Keratinocyte (primary cell): ENCODE measurements around the gene ZCWPW2. TPM values are rescaled to one million over a fixed set of nuclear protein-coding genes. Genes with fewer than 3 reads are reported as not detected.

Experiments
- DNase-seq: peaks from one replicate; pipeline ENCODE4 v3.0.0-alpha.2; 2011; ENCODE audit warnings: low read depth, missing footprints, low spot score
- FAIRE-seq: peaks from 2 replicates; lab custom pipeline; 2011; peaks lifted over from hg19 to GRCh38; lab: Jason Lieb, UNC
- H2AFZ ChIP-seq: 2 replicates; pipeline ENCODE4 v1.6.0; 2012; ENCODE audit warnings: low read length, control low read depth, inconsistent platforms; ENCODE audit not compliant: control insufficient read depth
- H3K27ac ChIP-seq: 2 replicates; pipeline ENCODE4 v1.5.1; 2011; ENCODE audit warnings: low read length; ENCODE audit not compliant: control insufficient read depth, insufficient read depth
- H3K27me3 ChIP-seq: 3 replicates; pipeline ENCODE4 v1.6.0; 2011; ENCODE audit warnings: low read length; ENCODE audit not compliant: control insufficient read depth, insufficient read depth; ENCODE audit errors: extremely low read depth
- H3K36me3 ChIP-seq, 2 experiments: 2 replicates in 1 of 2; 3 replicates in 1 of 2; pipeline ENCODE4 v1.5.1; 2011; ENCODE audit warnings: low read length in 2 of 2, mild to moderate bottlenecking in 1 of 2; ENCODE audit not compliant: control insufficient read depth in 2 of 2, insufficient read depth in 2 of 2; ENCODE audit errors: extremely low read depth in 1 of 2
- H3K4me1 ChIP-seq: 3 replicates; pipeline ENCODE4 v1.5.1; 2011; ENCODE audit warnings: low read length; ENCODE audit not compliant: control insufficient read depth, insufficient read depth; ENCODE audit errors: extremely low read depth
- H3K4me2 ChIP-seq: 3 replicates; pipeline ENCODE4 v1.6.0; 2011; ENCODE audit warnings: low read depth, low read length; ENCODE audit not compliant: control insufficient read depth, insufficient read depth; ENCODE audit errors: extremely low read depth
- H3K4me3 ChIP-seq, 3 experiments: fragments of 200-600 bp in 1 of 3; sonication (generic) in 1 of 3; 2 replicates in 2 of 3; 3 replicates in 1 of 3; pipeline ENCODE4 v1.5.1; 2011 to 2016; ENCODE audit warnings: low read length in 3 of 3, mild to moderate bottlenecking in 3 of 3, control low read depth in 2 of 3, inconsistent platforms in 1 of 3, low read depth in 1 of 3, mixed read lengths in 1 of 3, mixed run types in 1 of 3, moderate library complexity in 1 of 3; ENCODE audit not compliant: control insufficient read depth in 2 of 3, insufficient read depth in 2 of 3; ENCODE audit errors: extremely low read depth in 1 of 3
- H3K79me2 ChIP-seq: 2 replicates; pipeline ENCODE4 v1.6.0; 2012; ENCODE audit warnings: low read length; ENCODE audit not compliant: control insufficient read depth, insufficient read depth
- H3K9ac ChIP-seq: 3 replicates; pipeline ENCODE4 v1.6.0; 2011; ENCODE audit warnings: low read length; ENCODE audit not compliant: control insufficient read depth, insufficient read depth; ENCODE audit errors: extremely low read depth
- H3K9me1 ChIP-seq: 3 replicates; pipeline ENCODE4 v1.6.0; 2011; ENCODE audit warnings: low read length; ENCODE audit not compliant: control insufficient read depth, insufficient read depth; ENCODE audit errors: extremely low read depth
- H3K9me3 ChIP-seq: 2 replicates; pipeline ENCODE4 v1.5.1; 2012; ENCODE audit warnings: low read depth, low read length; ENCODE audit not compliant: control insufficient read depth
- H4K20me1 ChIP-seq: 3 replicates; pipeline ENCODE4 v1.6.0; 2011; ENCODE audit warnings: low read length; ENCODE audit not compliant: control insufficient read depth, insufficient read depth; ENCODE audit errors: extremely low read depth
- EZH2 ChIP-seq: IDR thresholded peaks from one replicate; pipeline ENCODE4 v1.6.1; 2012; ENCODE audit warnings: inconsistent platforms, mild to moderate bottlenecking, low read length, moderate library complexity
- dilution Hi-C: fragments of 300-500 bp; cut with MboI; formaldehyde crosslinking; loops from one replicate; pipeline ENCODE4 v1.7.0; 2020; ENCODE audit warnings: low sequenced_read_pairs; ENCODE audit not compliant: extremely low pct_ligation_motif_present
- polyA plus RNA-seq, 5 experiments: library from polyadenylated mRNA; depleted of rRNA in 3 of 5; stranded (reverse) in 3 of 5; stranded (forward) in 1 of 5; unstranded in 1 of 5; fragments of >200 nt; gene quantifications; 1 replicate in 1 of 5; 2 replicates in 3 of 5; 3 replicates in 1 of 5; pipeline versions ENCODE4 v1.2.1 to v1.2.3, GENCODE V29; 2011 to 2012; ENCODE audit warnings: missing spikeins in 2 of 5, low read depth in 1 of 5, low replicate concordance in 1 of 5
- TF ChIP-seq, protein P1 (sequence below), 3 experiments: IDR thresholded peaks in 1 of 3; conservative IDR thresholded peaks in 1 of 3; optimal IDR thresholded peaks in 1 of 3; 2 replicates in 2 of 3; 3 replicates in 1 of 3; pipeline versions ENCODE3 to v1.5.1; 2011; ENCODE audit warnings: low read length in 3 of 3, mild to moderate bottlenecking in 3 of 3, moderate library complexity in 2 of 3, control low read depth in 1 of 3, inconsistent platforms in 1 of 3; ENCODE audit not compliant: insufficient read depth in 2 of 3; ENCODE audit errors: extremely low read depth in 1 of 3

ZCWPW2 gene
- polyA plus RNA-seq, 1 donor (not counting 4 experiments of a cell fraction or from before 2014, with no cell fraction given) = 0.58 TPM

DNA sequence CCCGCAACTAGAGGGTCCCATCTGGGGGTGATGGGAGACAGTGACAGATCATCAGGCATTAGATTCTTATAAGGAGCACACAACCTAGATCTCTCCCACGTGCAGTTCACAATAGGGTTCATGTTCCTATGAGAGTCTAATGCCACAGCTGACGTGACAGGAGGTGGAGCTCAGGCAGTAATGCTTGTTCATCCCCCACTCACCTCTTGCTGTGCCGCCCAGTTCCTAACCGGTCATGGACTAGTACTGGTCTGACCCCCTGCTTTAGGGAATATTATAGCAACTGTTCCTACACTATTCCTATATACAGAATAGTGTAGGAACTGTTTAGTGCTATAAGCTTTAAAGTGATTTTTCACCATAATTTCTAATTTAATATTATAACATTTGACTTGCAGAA is 128.2 kb downstream of the ZCWPW2 start:
- no peaks in the 10 kb centered on the region for H3K9me1 ChIP-seq
- H3K27me3 ChIP-seq = no peaks in the 10 kb centered on the region
- no peaks in the 10 kb centered on the region for H3K36me3 ChIP-seq
- no peak overlapping the region for H3K9ac ChIP-seq
- DNase-seq (no peak), FAIRE-seq (no peak)
- no peaks in the 10 kb centered on the region for H3K9me3 ChIP-seq
- TF ChIP-seq, protein P1, sequence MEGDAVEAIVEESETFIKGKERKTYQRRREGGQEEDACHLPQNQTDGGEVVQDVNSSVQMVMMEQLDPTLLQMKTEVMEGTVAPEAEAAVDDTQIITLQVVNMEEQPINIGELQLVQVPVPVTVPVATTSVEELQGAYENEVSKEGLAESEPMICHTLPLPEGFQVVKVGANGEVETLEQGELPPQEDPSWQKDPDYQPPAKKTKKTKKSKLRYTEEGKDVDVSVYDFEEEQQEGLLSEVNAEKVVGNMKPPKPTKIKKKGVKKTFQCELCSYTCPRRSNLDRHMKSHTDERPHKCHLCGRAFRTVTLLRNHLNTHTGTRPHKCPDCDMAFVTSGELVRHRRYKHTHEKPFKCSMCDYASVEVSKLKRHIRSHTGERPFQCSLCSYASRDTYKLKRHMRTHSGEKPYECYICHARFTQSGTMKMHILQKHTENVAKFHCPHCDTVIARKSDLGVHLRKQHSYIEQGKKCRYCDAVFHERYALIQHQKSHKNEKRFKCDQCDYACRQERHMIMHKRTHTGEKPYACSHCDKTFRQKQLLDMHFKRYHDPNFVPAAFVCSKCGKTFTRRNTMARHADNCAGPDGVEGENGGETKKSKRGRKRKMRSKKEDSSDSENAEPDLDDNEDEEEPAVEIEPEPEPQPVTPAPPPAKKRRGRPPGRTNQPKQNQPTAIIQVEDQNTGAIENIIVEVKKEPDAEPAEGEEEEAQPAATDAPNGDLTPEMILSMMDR (optimal IDR thresholded peaks at IDR 0.05 in 1 of 3, IDR thresholded peaks at IDR 0.05 in 1 of 3, conservative IDR thresholded peaks at IDR 0.05 in 1 of 3; ENCODE audit: extremely low read depth in 1 of 3, insufficient read depth in 2 of 3, low read length in 3 of 3) = no peak
- no peak for TF ChIP-seq EZH2
- H3K4me2 ChIP-seq = no peak overlapping the region
- no peak overlapping the region for H2AFZ ChIP-seq
- no peaks in the 10 kb centered on the region for H3K4me1 ChIP-seq
- no peaks in the 10 kb centered on the region for H4K20me1 ChIP-seq
- no peak overlapping the region for H3K27ac ChIP-seq
- H3K4me3 ChIP-seq = no peak overlapping the region
- dilution Hi-C loops = no loop called here
- no peaks in the 10 kb centered on the region for H3K79me2 ChIP-seq

DNA sequence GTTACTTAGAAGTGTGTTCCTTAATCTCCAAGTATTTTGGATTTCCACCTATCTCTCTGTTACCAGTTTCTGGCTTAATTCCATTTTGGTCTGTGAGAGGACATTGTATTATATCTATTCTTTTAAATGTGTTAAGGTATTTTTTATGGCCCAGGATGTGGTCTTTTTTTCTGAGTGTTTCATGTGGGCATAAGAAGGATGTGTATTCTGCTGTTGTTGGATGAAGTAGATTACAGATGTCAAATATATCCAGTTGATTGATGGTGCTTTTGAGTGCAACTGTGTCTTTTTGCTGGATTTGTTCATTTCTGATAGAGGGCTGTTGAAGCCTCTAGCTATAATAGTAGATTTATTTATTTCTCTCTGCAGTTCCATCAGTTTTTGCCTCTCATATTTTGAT is 136.6 kb downstream of the ZCWPW2 start:
- no peaks in the 10 kb centered on the region for H4K20me1 ChIP-seq
- no peaks in the 10 kb centered on the region for H3K9me3 ChIP-seq
- no peaks in the 10 kb centered on the region for H3K4me1 ChIP-seq
- no peak overlapping the region for H2AFZ ChIP-seq
- no peaks in the 10 kb centered on the region for H3K36me3 ChIP-seq
- TF ChIP-seq, protein P1 (optimal IDR thresholded peaks at IDR 0.05 in 1 of 3, IDR thresholded peaks at IDR 0.05 in 1 of 3, conservative IDR thresholded peaks at IDR 0.05 in 1 of 3; ENCODE audit: extremely low read depth in 1 of 3, insufficient read depth in 2 of 3, low read length in 3 of 3) = no peak
- no peak for TF ChIP-seq EZH2
- no peak overlapping the region for H3K9ac ChIP-seq
- H3K4me3 ChIP-seq = no peak overlapping the region
- no peak overlapping the region for H3K4me2 ChIP-seq
- H3K27me3 ChIP-seq = no peaks in the 10 kb centered on the region
- no peaks in the 10 kb centered on the region for H3K79me2 ChIP-seq
- DNase-seq = no peak
- dilution Hi-C loops = no loop called here
- no peak for FAIRE-seq
- no peak overlapping the region for H3K27ac ChIP-seq
- H3K9me1 ChIP-seq = no peaks in the 10 kb centered on the region
